HG02759 (cell line): Measurements from ENCODE around the gene CAMSAP3.
"Not testable (repeated sequence)": the region's sequence is repeated elsewhere in the genome, so short reads cannot be mapped to it uniquely, and the experiment has no call there.

Experiments
- ATAC-seq: cut with Tn5 transposase; IDR thresholded peaks from one replicate; pipeline ENCODE4 v1.9.1; 2021; ENCODE audit warnings: mild to moderate bottlenecking, moderate library complexity; ENCODE audit not compliant: unreplicated experiment

Gene CAMSAP3

GRCh38 chr19:7577422-7577821 lies 18.2 kb upstream of the CAMSAP3 start:
- not testable (repeated sequence) for ATAC-seq

- ATAC-seq: no peak
Measured at GRCh38 chr19:7578127-7578526, 17.5 kb upstream of the CAMSAP3 start.

- no peak for ATAC-seq
Measured at GRCh38 chr19:7579182-7579581, 16.5 kb upstream of the CAMSAP3 start.

- no peak for ATAC-seq
Measured at GRCh38 chr19:7582446-7582845, 13.2 kb upstream of the CAMSAP3 start.

GRCh38 chr19:7589822-7590221 lies 5.8 kb upstream of the CAMSAP3 start:
- no peak for ATAC-seq

GRCh38 chr19:7590256-7590655 lies 5.4 kb upstream of the CAMSAP3 start:
- ATAC-seq: no peak

GRCh38 chr19:7596211-7596937 lies 711 bp downstream of the CAMSAP3 start:
- peak; percentile 15 for ATAC-seq

GRCh38 chr19:7597689-7598088 lies 2.0 kb downstream of the CAMSAP3 start:
- no peak for ATAC-seq

- no peak for ATAC-seq
Measured at GRCh38 chr19:7598180-7598579, 2.5 kb downstream of the CAMSAP3 start.

GRCh38 chr19:7600721-7601120 lies 5.1 kb downstream of the CAMSAP3 start:
- no peak for ATAC-seq

- no peak for ATAC-seq
Measured at GRCh38 chr19:7602240-7602934, 6.7 kb downstream of the CAMSAP3 start.

- no peak for ATAC-seq
Measured at GRCh38 chr19:7602935-7603497, 7.4 kb downstream of the CAMSAP3 start.

GRCh38 chr19:7603919-7604318 lies 8.3 kb downstream of the CAMSAP3 start:
- no peak for ATAC-seq

- ATAC-seq: no peak
Measured at GRCh38 chr19:7605490-7606222, 10.0 kb downstream of the CAMSAP3 start.

- no peak for ATAC-seq
Measured at GRCh38 chr19:7606289-7606688, 10.6 kb downstream of the CAMSAP3 start.

- ATAC-seq: no peak
Measured at GRCh38 chr19:7607212-7607873, 11.7 kb downstream of the CAMSAP3 start.

GRCh38 chr19:7607874-7608560 lies 12.4 kb downstream of the CAMSAP3 start:
- no peak for ATAC-seq

GRCh38 chr19:7610491-7611240 lies 15.0 kb downstream of the CAMSAP3 start:
- ATAC-seq: no peak

- no peak for ATAC-seq
Measured at GRCh38 chr19:7611541-7612279, 16.0 kb downstream of the CAMSAP3 start.
